Lower leg skin (tissue), 4 donors: ENCODE measurements around the gene CDCA5. TPM values are rescaled to one million over a fixed set of nuclear protein-coding genes. Genes with fewer than 3 reads are reported as not detected.
A peak's percentile ranks its signal among the peaks of the same experiment; 100 is the strongest.

Source experiments
- DNase-seq, 2 donors: peaks; one replicate each; pipeline ENCODE4 v3.0.0-alpha.2; 2019; ENCODE audit warnings: low spot score in 2 of 2
- H3K4me3 ChIP-seq: fragments of 200-600 bp; sonication (generic); 2 replicates; pipeline ENCODE4 v1.5.1; 2017; ENCODE audit warnings: mild to moderate bottlenecking, low read depth; ENCODE audit not compliant: poor library complexity, severe bottlenecking
- POLR2A ChIP-seq, 2 donors: fragments of 450-650 bp; IDR thresholded peaks; one replicate each; pipeline ENCODE4 v1.6.1; 2016 to 2017; ENCODE audit warnings: antibody characterized with exemption in 2 of 2, mild to moderate bottlenecking in 1 of 2, moderate library complexity in 1 of 2
- WGBS, 2 donors: methylation state at CpG; one replicate each; pipeline ENCODE4 v1.1.5; 2018; 5-methylcytosine and 5-hydroxymethylcytosine counted together
- intact Hi-C: fragments of 100-400 bp; cut with DNase I; formaldehyde crosslinking; loops from one replicate; pipeline ENCODE4 v1.15.0; 2023; ENCODE audit warnings: low total_unique reads
- total RNA-seq, 4 donors: library from RNA; depleted of rRNA; stranded (reverse); fragments of >200 nt; gene quantifications; one replicate each; pipeline ENCODE4 v1.1.0, GENCODE V29; 2016
- TF ChIP-seq, protein P1 (sequence below), 3 donors: fragments of 450-650 bp; IDR thresholded peaks; one replicate each; pipeline ENCODE4 v1.5.1; 2016; ENCODE audit warnings: antibody characterized with exemption in 3 of 3, mild to moderate bottlenecking in 3 of 3, moderate library complexity in 2 of 3

The CDCA5 gene
- total RNA-seq, 4 donors from 2014 or later: 1.0 to 2.4 (median 1.7) TPM

DNA sequence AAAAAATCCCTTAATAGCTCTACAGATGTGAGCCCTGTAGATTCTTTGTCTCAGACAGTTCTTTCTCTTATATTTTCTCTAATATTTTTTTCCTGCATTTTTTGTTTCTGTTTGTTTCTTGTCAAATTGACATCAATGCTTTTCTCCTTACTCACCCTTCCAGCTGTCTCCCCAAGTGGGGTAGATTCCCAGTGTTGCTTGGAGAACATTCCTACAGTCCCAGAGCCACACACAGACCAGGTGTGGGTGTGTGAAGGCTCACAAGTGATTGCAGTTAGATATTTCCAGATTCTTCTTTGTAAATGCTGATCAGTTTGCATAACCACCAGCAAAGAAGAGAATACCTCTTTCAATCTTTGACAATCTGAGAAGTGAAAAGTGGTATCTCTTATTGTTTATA is 19.6 kb upstream of the CDCA5 start:
- intact Hi-C loops: no loop called here
- TF ChIP-seq, protein P1, sequence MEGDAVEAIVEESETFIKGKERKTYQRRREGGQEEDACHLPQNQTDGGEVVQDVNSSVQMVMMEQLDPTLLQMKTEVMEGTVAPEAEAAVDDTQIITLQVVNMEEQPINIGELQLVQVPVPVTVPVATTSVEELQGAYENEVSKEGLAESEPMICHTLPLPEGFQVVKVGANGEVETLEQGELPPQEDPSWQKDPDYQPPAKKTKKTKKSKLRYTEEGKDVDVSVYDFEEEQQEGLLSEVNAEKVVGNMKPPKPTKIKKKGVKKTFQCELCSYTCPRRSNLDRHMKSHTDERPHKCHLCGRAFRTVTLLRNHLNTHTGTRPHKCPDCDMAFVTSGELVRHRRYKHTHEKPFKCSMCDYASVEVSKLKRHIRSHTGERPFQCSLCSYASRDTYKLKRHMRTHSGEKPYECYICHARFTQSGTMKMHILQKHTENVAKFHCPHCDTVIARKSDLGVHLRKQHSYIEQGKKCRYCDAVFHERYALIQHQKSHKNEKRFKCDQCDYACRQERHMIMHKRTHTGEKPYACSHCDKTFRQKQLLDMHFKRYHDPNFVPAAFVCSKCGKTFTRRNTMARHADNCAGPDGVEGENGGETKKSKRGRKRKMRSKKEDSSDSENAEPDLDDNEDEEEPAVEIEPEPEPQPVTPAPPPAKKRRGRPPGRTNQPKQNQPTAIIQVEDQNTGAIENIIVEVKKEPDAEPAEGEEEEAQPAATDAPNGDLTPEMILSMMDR (IDR thresholded peaks at IDR 0.05): no peak
- no peak for TF ChIP-seq POLR2A (IDR thresholded peaks at IDR 0.05)
- H3K4me3 ChIP-seq: no peak overlapping the region
- no peak for DNase-seq

DNA sequence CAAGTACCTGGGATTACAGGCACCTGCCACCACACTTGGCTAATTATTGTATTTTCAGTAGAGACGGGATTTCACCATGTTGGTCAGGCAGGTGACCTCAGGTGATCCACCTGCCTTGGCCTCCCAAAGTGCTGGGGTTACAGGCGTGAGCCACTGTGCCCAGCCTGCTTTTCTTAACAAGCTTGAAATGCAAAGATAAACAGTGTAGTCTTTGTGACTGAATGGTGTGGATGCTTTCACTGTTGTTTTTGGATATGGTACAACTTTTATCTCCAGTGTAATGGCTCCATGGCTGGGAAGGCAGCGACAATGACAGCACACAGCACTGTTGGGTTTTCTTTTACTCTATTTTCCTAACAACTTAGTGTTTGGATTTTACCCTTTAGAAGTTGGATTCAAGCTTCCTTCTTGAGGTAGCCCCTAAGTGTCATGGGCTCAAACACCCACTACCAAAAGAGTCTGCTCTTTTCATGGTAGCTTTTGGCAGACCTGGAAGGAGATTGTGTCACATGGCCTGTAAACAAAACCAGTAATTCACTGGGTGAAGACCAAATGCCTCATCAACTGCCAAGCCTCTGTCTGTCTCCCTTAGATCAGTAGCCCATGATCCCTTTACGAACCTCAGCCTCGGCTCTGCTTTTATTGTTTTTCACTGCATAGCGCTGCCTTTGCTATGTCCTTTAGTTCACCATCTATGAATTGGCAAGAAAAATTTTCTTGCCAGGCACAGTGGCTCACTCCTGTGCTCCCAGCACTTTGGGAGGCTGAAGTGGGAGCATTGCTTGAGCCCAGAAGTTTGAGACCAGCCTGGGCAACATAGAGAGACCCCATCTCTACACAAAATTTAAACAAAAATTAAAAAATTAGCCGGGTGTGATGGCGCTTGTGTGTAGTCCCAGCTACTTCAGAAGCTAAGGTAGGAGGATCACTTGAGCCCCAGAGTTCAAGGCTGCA is 18.6 kb upstream of the CDCA5 start:
- TF ChIP-seq, protein P1 (IDR thresholded peaks at IDR 0.05): no peak
- no peak for TF ChIP-seq POLR2A (IDR thresholded peaks at IDR 0.05)
- no peak for DNase-seq
- 74 to 76% methylated on average over 8 of the region's 8 CpGs for WGBS, 2 donors
- no peak overlapping the region for H3K4me3 ChIP-seq
- intact Hi-C loops: no loop called here

- DNase-seq: no peak
- TF ChIP-seq, protein P1 (IDR thresholded peaks at IDR 0.05): no peak
- intact Hi-C loops: no loop called here
Measured at GRCh38 chr11:65100674-65101350, 17.0 kb upstream of the CDCA5 start.

DNA sequence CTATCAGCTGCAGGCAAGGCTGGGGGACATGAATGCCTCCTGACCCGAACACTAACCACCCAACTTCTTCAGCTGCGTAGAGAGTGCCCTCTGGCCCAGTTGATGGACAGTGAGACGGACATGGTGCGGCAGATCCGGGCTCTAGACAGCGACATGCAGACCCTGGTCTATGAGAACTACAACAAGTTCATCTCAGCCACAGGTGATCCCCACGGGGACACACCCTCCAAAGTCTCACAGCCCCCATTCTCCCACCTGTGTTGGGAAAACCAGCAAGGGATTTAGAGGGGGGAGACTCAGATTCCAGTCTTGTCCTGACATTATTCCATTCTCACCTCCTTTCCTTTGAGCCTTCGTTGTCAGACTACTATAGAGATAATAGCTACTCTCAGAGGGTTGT is 13.1 kb upstream of the CDCA5 start:
- no peak overlapping the region for H3K4me3 ChIP-seq
- TF ChIP-seq, protein P1 (IDR thresholded peaks at IDR 0.05): no peak
- no peak for TF ChIP-seq POLR2A (IDR thresholded peaks at IDR 0.05)
- DNase-seq: no peak
- intact Hi-C loops: no loop called here
- 28 to 43% methylated on average over 7 to 8 of the region's 8 CpGs for WGBS, 2 donors

More at GRCh38 chr11:65100674-65101350, 17.0 kb upstream of the CDCA5 start:
- no peak overlapping the region for H3K4me3 ChIP-seq
- 77% methylated on average over 6 of the region's 6 CpGs for WGBS, 2 donors

- TF ChIP-seq POLR2A (IDR thresholded peaks at IDR 0.05): no peak
- TF ChIP-seq, protein P1 (IDR thresholded peaks at IDR 0.05): no peak
- peak within 1 kb of the TSS; percentile 79 for H3K4me3 ChIP-seq
- DNase-seq: peak; percentile 86 to 97
- intact Hi-C loops: no loop called here
- 0 to 1% methylated on average over 44 to 49 of the region's 52 CpGs for WGBS, 2 donors
Measured at GRCh38 chr11:65095974-65096806, 12.3 kb upstream of the CDCA5 start, which contains the start of gene VPS51. TSS of gene VPS51 (plus strand) at chr11:65096214. CDS start at chr11:65096251, 37 bp downstream.
